ENCODE data around the gene SPAG4. TPM values are rescaled to one million over a fixed set of nuclear protein-coding genes. Genes with fewer than 3 reads are reported as not detected.
A peak's percentile ranks its signal among the peaks of the same experiment; 100 is the strongest.

SPAG4 gene
- total and polyA plus RNA-seq, 5 donors = 3.7 to 6.7 (median 4.6) TPM

- WGBS = 94% methylated on average over 13 of the region's 13 CpGs
- intact Hi-C loops (cut with DNase I) = no loop called here
- no peak for ATAC-seq
- H3K4me3 ChIP-seq (ENCODE audit: low read length) = no peak overlapping the region
- H3K27me3 ChIP-seq (ENCODE audit: control insufficient read depth, insufficient read depth) = no peaks in the 10 kb centered on the region
- no peaks in the 10 kb centered on the region for H3K4me1 ChIP-seq (ENCODE audit: control insufficient read depth, insufficient read depth, low read length)
- DNase-seq = no peak
- no peak overlapping the region for H3K27ac ChIP-seq (ENCODE audit: low read length)
- H3K9me3 ChIP-seq (ENCODE audit: control insufficient read depth, low read length) = no peaks in the 10 kb centered on the region
Measured at GRCh38 chr20:35626386-35627001, 10.9 kb downstream of the SPAG4 start.

- 95% methylated on average over 8 of the region's 8 CpGs for WGBS
- ATAC-seq = no peak
- H3K4me1 ChIP-seq (ENCODE audit: control insufficient read depth, insufficient read depth, low read length) = no peaks in the 10 kb centered on the region
Measured at GRCh38 chr20:35627121-35627520, 11.5 kb downstream of the SPAG4 start.

GRCh38 chr20:35629427-35630145 is 14.0 kb downstream of the SPAG4 start:
- H3K27ac ChIP-seq (ENCODE audit: low read length) = no peak overlapping the region
- no peak overlapping the region for H3K4me3 ChIP-seq (ENCODE audit: low read length)
- intact Hi-C loops (cut with DNase I) = no loop called here
- DNase-seq (no peak), ATAC-seq (no peak)
- 93% methylated on average over 12 of the region's 12 CpGs for WGBS
- H3K9me3 ChIP-seq (ENCODE audit: control insufficient read depth, low read length) = no peaks in the 10 kb centered on the region
- no peaks in the 10 kb centered on the region for H3K27me3 ChIP-seq (ENCODE audit: control insufficient read depth, insufficient read depth)
- no peaks in the 10 kb centered on the region for H3K4me1 ChIP-seq (ENCODE audit: control insufficient read depth, insufficient read depth, low read length)

More at GRCh38 chr20:35627121-35627520, 11.5 kb downstream of the SPAG4 start:
- no peak overlapping the region for H3K27ac ChIP-seq (ENCODE audit: low read length)
- no peak for DNase-seq
- no peak overlapping the region for H3K4me3 ChIP-seq (ENCODE audit: low read length)
- intact Hi-C loops (cut with DNase I) = no loop called here
- no peaks in the 10 kb centered on the region for H3K27me3 ChIP-seq (ENCODE audit: control insufficient read depth, insufficient read depth)
- no peaks in the 10 kb centered on the region for H3K9me3 ChIP-seq (ENCODE audit: control insufficient read depth, low read length)

- H3K4me3 ChIP-seq (ENCODE audit: low read length) = no peak overlapping the region
- no peak overlapping the region for H3K27ac ChIP-seq (ENCODE audit: low read length)
- DNase-seq (no peak), ATAC-seq (no peak)
- no peaks in the 10 kb centered on the region for H3K9me3 ChIP-seq (ENCODE audit: control insufficient read depth, low read length)
- H3K27me3 ChIP-seq (ENCODE audit: control insufficient read depth, insufficient read depth) = no peaks in the 10 kb centered on the region
- 94% methylated on average over 4 of the region's 4 CpGs for WGBS
- intact Hi-C loops (cut with DNase I) = no loop called here
- H3K4me1 ChIP-seq (ENCODE audit: control insufficient read depth, insufficient read depth, low read length) = peaks cover 4% of the 10 kb centered on the region
Measured at GRCh38 chr20:35630636-35631035, 15.0 kb downstream of the SPAG4 start.

GRCh38 chr20:35632539-35633115 is 17.0 kb downstream of the SPAG4 start:
- DNase-seq = no peak
- peaks cover 10% of the 10 kb centered on the region for H3K4me1 ChIP-seq (ENCODE audit: control insufficient read depth, insufficient read depth, low read length)
- no peaks in the 10 kb centered on the region for H3K27me3 ChIP-seq (ENCODE audit: control insufficient read depth, insufficient read depth)
- H3K27ac ChIP-seq (ENCODE audit: low read length) = no peak overlapping the region
- no peak for ATAC-seq
- intact Hi-C loops (cut with DNase I) = no loop called here
- no peaks in the 10 kb centered on the region for H3K9me3 ChIP-seq (ENCODE audit: control insufficient read depth, low read length)
- H3K4me3 ChIP-seq (ENCODE audit: low read length) = no peak overlapping the region
- WGBS = 94% methylated on average over 13 of the region's 13 CpGs

- intact Hi-C loops (cut with DNase I) = no loop called here
- WGBS = 36% methylated on average over 4 of the region's 4 CpGs
Measured at GRCh38 chr20:35635652-35636051, 20.0 kb downstream of the SPAG4 start.

GRCh38 chr20:35636095-35636494 is 20.5 kb downstream of the SPAG4 start:
- H3K4me3 ChIP-seq (ENCODE audit: low read length) = no peak overlapping the region
- intact Hi-C loops (cut with DNase I) = no loop called here
- no peaks in the 10 kb centered on the region for H3K27me3 ChIP-seq (ENCODE audit: control insufficient read depth, insufficient read depth)
- H3K27ac ChIP-seq (ENCODE audit: low read length) = no peak overlapping the region
- H3K9me3 ChIP-seq (ENCODE audit: control insufficient read depth, low read length) = no peaks in the 10 kb centered on the region
- peaks cover 14% of the 10 kb centered on the region for H3K4me1 ChIP-seq (ENCODE audit: control insufficient read depth, insufficient read depth, low read length)
- no peak for DNase-seq
- no peak for ATAC-seq
- 55% methylated on average over 2 of the region's 2 CpGs for WGBS

More at GRCh38 chr20:35635652-35636051, 20.0 kb downstream of the SPAG4 start:
- peaks cover 12% of the 10 kb centered on the region for H3K4me1 ChIP-seq (ENCODE audit: control insufficient read depth, insufficient read depth, low read length)
- H3K4me3 ChIP-seq (ENCODE audit: low read length) = no peak overlapping the region
- ATAC-seq (peak; percentile 18 to 48), DNase-seq (no peak)
- no peak overlapping the region for H3K27ac ChIP-seq (ENCODE audit: low read length)
- H3K9me3 ChIP-seq (ENCODE audit: control insufficient read depth, low read length) = no peaks in the 10 kb centered on the region
- no peaks in the 10 kb centered on the region for H3K27me3 ChIP-seq (ENCODE audit: control insufficient read depth, insufficient read depth)

- no peak for ATAC-seq
- Histone ChIP-seq H3K4me3 (ENCODE audit: low read length) (no peak overlapping the region), H3K4me1 (ENCODE audit: control insufficient read depth, insufficient read depth, low read length) (peaks cover 14% of the 10 kb centered on the region), H3K9me3 (ENCODE audit: control insufficient read depth, low read length) (no peaks in the 10 kb centered on the region), H3K27ac (ENCODE audit: low read length) (no peak overlapping the region), H3K27me3 (ENCODE audit: control insufficient read depth, insufficient read depth) (no peaks in the 10 kb centered on the region)
- DNase-seq = no peak
- 86% methylated on average over 6 of the region's 6 CpGs for WGBS
- intact Hi-C loops (cut with DNase I) = no loop called here
Measured at GRCh38 chr20:35637276-35637675, 21.6 kb downstream of the SPAG4 start.

GRCh38 chr20:35638751-35639150 is 23.1 kb downstream of the SPAG4 start:
- no peak for ATAC-seq
- 50% methylated on average over 2 of the region's 2 CpGs for WGBS

GRCh38 chr20:35640724-35641123 is 25.1 kb downstream of the SPAG4 start:
- Histone ChIP-seq H3K27ac (ENCODE audit: low read length) (no peak overlapping the region), H3K4me3 (ENCODE audit: low read length) (no peak overlapping the region), H3K9me3 (ENCODE audit: control insufficient read depth, low read length) (no peaks in the 10 kb centered on the region), H3K27me3 (ENCODE audit: control insufficient read depth, insufficient read depth) (no peaks in the 10 kb centered on the region), H3K4me1 (ENCODE audit: control insufficient read depth, insufficient read depth, low read length) (peaks cover 9% of the 10 kb centered on the region)
- DNase-seq = no peak
- intact Hi-C loops (cut with DNase I) = no loop called here
- WGBS = 71% methylated on average over 3 of the region's 3 CpGs
- no peak for ATAC-seq

More at GRCh38 chr20:35638751-35639150, 23.1 kb downstream of the SPAG4 start:
- peaks cover 14% of the 10 kb centered on the region for H3K4me1 ChIP-seq (ENCODE audit: control insufficient read depth, insufficient read depth, low read length)
- H3K4me3 ChIP-seq (ENCODE audit: low read length) = no peak overlapping the region
- intact Hi-C loops (cut with DNase I) = no loop called here
- DNase-seq = no peak
- H3K9me3 ChIP-seq (ENCODE audit: control insufficient read depth, low read length) = no peaks in the 10 kb centered on the region
- H3K27ac ChIP-seq (ENCODE audit: low read length) = no peak overlapping the region
- no peaks in the 10 kb centered on the region for H3K27me3 ChIP-seq (ENCODE audit: control insufficient read depth, insufficient read depth)

- ATAC-seq (no peak), DNase-seq (no peak)
- Histone ChIP-seq H3K9me3 (ENCODE audit: control insufficient read depth, low read length) (no peaks in the 10 kb centered on the region), H3K4me1 (ENCODE audit: control insufficient read depth, insufficient read depth, low read length) (peaks cover 8% of the 10 kb centered on the region), H3K27me3 (ENCODE audit: control insufficient read depth, insufficient read depth) (no peaks in the 10 kb centered on the region), H3K27ac (ENCODE audit: low read length) (no peak overlapping the region), H3K4me3 (ENCODE audit: low read length) (no peak overlapping the region)
- 88% methylated on average over 4 of the region's 4 CpGs for WGBS
- intact Hi-C loops (cut with DNase I) = no loop called here
Measured at GRCh38 chr20:35641743-35642142, 26.1 kb downstream of the SPAG4 start.

Measured in right cardiac atrium (tissue), 5 donors.